SKM-1 (cell line): ENCODE measurements around the gene CEBPZOS.

ENCODE experiments used
- DNase-seq: peaks from one replicate; lab custom pipeline; 2025; ENCODE audit not compliant: unreplicated experiment; lab: John Stamatoyannopoulos, UW

CEBPZOS gene

DNA sequence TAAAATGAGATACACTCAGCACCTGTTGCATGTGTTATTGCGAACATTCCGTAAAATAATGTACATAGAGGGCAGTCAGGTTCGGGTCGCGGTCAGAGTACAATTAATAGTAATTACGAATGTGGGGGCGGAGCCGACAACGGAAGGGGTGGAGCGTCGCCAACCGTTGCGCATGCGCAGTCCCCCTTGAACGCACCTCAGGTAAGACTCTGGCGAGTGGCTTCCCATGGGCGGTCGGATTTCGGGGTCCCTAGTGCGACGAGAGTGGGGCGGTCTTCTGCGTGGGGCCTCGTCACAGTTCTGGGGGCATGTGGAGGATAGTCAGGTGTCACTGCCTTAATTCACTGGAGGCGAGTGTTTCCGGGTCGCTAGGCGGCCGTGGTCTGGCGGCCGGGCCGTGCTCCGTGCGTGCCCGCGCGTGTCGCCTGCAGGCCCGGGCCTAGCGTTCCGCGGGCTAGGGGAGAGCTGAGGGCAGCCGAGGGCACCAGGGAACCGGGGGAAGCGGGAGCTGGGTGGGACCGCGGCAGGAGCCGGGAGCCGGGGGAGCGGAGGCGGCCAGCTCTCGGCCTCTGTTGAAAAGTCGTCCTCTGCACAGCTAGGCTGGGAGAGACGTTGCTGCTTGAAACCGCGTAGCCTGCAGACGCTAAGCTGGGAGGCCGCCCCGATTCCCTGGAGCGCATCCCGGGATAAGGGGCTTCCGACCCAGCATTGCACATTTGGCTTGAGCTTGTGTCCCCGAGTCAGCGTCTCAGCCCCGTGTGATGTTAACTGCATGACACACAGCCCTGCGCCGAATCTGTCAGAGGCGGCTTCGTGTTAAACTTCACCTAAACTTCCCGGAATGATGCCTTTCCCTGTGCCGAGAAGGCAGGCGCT, at the start of gene CEBPZOS:
Gene CEBPZOS, plus strand, starts transcription at position 177 of the 876 bp plus-strand sequence. CDS start 3,209 bp downstream, outside the sequence.
- DNase-seq: peak; percentile 78

DNA sequence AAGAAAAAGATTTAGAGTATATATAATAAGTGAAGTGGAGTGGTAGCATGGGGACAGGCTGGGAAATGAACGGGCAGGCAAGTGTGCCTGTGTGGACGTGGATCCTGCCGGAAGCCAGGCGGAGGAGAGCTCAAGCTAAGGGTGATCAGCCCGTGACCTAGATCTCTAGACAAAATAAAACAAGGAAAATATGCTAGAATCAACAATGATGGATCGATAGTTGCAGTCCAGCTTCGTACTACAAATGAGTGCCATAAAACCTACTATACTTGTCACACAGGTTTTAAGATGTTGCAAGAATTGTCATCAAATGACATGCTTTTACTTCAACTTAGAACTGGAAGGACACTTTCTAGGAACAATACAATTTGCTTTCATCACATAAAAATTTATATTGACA, 48.0 kb upstream of the CEBPZOS start:
- DNase-seq: no peak

DNA sequence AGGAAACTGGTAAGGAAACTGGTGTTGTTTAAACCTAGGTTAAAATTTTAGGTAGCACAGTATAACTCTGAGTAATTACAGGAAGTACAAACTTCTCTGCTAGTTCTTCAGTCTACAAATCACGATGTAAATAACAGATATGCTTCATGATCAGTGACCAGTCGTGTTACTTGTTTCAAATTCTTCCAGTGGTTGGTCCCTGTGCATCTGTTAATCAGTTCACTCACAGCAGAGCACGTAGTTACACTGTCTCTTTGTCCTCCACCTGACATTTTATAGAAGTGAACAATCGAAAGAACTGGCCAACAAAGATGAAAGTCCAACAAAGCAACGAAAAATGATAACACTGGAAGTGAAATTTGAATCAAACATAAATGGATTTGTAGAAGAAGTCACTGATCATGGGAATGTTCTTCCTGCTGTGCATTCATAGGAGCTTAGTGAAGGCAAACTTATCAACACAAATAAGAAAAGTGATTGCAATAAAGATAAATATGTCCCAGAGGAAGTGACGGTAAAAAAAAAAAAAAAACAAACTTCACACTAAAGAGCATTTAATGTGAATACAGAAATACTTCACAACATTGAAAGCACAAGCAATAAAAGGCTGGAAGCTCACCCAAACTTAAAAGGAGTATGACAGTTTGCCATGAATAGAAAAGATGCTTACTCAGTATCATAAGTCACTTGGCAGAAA, 46.5 kb upstream of the CEBPZOS start:
- DNase-seq: no peak

DNA sequence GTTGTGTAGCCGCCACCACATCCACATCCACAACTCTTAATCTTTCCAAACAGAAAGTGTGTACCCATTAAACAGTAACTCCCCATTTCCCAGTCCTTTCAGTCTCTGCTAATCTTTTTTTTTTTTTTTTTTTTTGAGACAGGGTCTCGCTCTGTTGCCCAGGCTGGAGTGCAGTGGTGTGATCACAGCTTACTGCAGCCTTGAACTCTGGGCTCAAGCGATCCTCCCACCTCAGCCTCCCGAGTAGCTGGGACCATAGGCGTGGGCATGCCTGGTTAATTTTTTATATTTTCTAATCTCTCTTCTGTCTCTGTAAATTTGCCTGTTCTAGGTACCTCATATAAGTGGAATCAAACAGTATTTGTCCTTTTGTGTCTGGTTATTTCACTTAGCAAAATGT, 43.1 kb upstream of the CEBPZOS start:
- no peak for DNase-seq

DNA sequence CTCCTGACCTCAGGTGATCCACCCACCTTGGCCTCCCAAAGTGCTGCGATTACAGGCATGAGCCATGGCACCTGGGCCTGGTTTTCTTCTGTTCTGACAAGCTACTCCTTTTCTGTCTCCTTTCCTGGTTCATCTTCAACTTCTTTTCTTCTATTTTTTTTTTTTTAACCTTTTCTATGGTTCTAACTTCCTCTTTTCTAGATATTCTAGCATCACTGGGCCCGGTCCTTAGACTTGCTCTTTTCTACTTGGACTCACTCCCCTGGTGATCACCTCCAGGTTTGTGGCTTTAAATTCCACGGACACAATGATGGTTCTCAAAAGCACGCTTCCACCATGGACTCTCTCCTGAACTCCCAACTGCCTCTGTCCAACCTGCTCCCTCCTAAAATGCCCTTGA, 41.5 kb upstream of the CEBPZOS start:
- no peak for DNase-seq

DNA sequence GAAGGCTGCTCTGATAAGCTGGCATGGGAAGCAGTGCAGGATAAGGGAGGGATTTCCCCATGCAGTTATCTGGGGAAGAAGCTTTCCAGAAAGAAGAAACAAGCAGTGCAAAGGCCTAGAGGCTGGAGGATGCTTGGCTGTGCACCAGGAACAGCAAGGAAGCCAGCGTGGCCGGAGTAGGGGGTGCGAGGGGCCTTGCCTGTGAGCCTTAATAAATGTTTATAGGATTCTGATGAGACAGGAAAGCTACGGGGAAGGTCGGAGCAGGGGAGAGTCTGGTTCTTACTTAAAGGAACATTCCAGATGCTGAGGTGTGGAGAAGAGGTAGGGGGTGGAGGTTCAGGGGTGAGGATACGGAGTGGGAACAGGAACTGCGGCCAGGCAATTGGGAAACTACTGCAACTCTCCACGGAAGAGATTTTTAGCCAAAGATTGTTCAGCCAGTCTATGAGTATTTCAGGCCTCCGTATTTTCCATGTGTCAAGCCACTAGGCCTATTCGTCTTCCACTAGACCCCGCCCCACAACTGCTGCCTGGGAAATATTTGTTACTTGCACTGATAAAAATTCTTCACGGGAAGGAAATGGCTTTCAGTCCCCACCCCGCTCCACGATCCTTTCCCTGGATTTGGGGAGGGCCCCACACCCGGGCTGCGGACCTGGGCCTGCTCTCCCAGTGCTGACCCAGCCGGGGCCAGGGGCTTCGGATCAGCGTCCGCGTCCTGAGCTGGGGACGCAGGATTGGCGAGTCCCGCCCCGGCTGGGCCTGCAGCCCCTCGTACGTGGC, 40.0 kb upstream of the CEBPZOS start:
- DNase-seq: no peak

DNA sequence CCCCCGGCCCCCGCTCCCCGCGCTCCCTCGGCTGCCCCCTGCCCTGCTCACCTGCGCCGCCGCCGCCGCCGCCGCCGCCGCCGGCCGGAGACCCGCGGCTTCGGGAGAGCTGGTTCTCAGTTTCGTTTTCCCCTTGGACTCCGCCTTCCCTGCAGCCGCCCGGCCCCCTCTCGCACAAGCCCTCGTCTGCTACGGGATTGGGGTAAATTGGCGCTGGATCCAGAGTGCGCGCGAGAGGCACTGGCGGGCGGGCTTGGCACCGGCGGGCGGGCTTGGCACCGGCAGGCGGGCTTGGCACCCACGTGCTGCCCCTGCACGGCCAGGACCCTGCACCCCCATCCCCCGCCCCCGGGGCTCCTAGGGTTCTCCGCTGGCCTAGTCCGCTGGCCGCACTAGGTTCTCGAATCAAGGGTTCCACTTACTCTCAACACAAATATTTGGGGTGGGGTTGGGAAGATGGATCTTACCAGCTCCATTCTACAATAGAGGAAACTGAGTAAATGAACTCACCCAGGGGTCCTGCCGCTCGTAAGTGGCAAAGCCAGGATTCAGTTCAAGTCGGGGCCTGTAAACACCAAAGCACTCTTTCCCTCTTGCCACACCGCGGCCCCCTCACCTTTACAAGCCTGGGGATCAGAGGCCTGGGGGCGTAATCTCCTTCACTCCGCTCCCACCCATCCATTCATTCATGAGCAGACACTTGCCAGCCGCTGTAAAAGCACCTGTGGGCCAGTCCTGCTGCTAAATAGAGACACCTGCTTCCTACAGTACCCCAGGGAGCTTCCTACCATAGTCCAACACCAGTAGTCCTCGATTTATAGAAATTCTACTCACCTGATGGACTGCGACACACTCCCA, 39.2 kb upstream of the CEBPZOS start, which contains the start of gene EIF2AK2:
Gene EIF2AK2, minus strand, starts transcription at position 124 of the 858 bp plus-strand sequence. CDS start 9,174 bp downstream, outside the sequence.
- peak; percentile 43 for DNase-seq

DNA sequence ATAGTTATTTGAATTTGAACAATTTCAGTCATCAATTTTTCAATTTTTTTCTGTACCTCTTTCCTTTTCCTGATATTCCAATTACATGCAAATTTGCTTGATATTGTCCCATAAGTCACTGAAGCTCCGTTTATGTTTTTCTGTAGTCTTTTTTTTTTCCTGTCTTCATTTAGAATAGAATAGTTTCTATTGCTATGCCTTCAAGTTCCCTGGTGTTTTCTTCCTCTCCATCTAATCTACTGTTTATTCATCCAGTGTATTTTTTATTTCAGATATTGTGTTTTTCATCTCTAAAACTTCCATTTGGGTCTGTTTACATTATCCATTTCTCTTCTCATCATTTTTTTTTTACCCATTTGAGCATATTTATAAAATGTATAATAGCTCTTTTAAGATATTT, 31.5 kb upstream of the CEBPZOS start:
- no peak for DNase-seq

DNA sequence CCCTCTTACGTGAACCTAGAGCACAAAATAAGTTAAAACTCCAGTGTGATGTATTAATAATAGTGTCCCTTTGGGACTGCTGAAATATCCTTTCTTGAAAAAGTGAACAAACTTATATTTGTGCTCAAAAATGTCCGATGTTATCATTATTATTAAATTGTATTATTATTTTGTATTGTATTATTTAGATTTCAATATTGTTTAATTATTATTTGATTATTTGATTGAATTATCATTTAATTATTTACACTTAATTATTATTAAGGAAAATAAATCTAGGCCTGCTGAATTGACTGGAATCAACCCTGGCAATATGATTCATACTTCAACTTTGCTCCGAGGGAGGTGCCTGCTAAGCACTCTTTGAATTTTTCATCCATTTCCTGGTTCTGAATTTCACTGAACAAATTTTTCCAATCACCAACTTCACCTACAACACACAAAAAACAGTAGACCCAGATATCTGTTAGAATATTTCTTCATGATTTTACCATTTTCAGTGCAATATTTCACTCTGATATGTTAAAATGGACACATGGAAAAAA, 28.6 kb upstream of the CEBPZOS start:
- DNase-seq: no peak

DNA sequence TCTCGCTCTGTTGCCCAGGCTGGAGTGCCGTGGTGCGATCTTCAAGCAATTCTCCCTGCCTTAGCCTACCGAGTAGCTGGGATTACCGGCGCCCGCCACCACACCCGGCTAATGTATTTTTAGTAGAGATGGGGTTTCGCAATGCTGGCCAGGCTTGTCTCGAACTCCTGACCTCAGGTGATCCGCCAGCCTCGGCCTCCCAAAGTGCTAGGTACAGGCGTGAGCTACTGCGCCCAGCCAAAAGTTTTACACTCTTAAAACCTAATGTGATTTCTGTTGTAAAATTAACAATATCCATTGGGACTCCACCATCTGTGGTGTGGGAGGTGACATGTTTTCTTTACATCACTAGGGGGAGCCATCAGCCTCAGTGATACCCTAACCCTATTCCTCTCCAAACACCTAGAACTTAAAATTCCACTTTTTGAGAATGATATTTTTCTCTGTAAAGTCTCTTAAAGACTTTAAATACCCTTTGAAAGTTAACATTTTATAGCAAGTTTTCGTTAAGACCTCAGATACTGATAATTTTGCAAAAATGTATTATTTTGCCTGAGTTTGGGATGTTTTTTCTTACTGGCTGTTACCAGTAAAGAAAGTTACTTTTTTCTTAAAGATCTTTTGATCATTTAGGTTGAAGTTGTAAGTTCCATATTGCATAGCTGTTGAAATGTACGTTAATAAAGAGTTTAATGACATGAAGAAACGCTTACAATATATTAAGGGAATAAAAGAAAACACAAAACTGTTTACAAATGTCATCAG, 27.9 kb upstream of the CEBPZOS start:
- peak; percentile 40 for DNase-seq

DNA sequence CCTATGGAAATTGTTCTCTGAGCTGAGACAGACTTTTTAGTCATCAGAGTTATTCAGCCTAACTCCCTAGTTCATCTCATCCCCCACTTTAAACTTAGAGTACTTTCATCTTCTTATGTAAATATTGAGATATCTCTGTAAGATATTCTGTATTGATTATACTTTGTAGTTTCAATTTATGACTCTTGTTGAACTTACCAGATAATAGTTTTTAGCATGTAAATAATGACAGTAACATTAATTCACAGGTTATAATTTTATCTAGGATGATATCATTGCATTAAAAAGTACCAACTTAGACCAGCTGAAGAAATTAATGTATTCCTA, 24.7 kb upstream of the CEBPZOS start:
- no peak for DNase-seq

DNA sequence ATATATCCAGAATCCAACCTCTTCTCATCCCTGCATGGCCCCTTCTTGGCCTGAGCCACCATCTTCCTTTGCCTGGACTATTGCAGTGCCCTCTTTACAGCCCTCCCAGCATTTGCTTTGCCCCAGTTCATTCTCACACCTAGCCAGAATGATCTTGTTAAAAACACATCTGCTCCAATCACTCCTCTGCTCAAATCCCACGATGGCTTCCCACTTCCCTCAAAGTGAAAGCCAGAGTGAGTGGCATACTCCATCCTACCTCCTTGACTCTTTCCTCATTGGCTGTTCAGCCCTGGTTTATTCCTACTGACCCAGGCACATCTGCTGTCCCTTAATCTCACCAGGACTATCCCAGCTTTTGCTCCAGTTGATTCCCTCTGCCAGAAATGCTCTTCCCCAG, 22.6 kb upstream of the CEBPZOS start:
- no peak for DNase-seq

DNA sequence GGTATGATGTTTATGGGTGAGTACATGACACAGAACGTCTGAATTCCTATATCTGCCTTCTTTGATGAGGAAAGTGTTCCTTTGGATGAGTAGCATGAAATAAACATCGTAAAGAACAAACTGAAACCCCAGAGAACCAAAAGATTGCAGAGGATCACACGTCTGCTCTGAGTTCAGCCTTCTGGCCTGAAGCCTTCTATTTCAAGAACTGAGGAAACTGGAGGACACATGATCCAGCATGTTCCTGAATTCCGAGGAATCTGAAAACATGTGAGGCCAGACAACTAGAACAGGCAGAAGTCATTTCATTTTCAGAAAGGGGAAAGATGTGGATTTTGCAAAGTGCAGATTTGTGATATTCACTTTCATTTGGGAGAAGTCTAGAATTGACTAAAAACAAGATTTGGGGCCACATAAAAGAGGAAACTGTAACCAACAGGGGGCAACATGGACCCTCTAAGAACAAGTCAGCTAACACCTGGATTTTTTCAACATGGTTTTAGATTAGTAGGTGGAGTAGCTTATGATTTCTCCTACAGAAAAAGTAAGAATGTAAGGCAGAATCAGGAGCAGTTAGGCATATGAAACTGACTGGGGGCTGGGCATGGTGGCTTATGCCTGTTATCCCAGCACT, 16.2 kb upstream of the CEBPZOS start:
- DNase-seq: no peak

DNA sequence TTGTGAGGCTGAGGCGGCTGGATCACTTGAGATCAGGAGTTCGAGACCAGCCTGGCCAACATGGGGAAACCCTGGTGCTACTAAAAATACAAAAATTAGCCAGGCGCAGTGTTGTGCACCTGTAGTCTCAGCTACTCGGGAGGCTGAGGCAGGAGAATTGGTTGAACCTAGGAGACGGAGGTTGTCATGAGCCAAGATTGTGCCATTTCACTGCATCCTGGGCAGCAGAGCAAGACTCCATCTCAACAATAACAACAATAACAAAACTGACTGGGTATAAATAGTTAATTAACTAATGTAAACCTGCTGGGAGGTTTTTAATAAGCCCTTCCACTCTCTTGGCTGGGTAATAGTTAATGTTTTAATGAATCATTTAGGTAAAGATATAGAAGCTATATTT, 15.7 kb upstream of the CEBPZOS start:
- DNase-seq: no peak

DNA sequence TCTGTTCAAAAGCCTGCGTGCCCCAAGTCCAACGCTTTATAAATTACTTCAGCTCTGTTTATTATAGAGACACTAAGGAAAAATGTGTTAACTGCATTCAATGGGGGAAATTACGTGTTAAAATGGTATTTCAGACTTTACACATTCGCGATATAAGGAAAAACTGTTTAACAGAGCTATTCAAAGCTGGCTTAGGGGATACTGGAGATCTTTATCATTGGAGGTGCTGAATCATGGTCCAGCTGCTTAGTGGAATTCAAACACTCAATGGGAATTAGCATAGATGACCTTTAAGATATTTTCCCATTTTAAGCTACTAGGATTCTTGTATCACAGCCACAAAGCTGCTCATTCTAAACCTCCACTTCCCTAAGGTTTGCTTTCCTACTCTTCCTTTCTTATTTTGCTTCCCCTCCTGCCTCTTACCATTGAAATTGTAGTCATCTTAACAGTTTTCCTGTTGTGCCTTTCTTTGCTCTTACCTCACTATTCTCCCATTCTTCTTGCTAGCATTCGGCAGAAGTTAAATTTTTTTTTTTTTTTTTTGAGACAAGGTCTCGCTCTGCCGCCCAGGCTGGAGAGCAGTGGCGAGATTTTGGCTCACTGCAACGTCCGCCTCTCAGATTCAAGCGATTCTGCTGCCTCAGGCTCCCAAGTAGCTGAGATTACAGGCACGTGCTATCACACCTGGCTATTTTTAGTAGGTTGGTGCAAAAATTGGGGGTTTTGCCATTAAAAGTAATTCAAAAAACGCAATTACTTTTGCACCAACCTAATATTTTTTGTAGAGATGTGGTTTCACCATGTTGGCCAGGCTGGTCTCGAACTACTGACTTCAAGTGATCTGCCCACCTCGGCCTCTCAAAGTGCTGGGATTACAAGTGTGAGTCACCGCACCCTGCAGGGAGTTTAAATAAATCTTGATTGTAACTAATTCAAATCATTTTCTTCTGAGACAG, 14.3 kb upstream of the CEBPZOS start:
- no peak for DNase-seq

DNA sequence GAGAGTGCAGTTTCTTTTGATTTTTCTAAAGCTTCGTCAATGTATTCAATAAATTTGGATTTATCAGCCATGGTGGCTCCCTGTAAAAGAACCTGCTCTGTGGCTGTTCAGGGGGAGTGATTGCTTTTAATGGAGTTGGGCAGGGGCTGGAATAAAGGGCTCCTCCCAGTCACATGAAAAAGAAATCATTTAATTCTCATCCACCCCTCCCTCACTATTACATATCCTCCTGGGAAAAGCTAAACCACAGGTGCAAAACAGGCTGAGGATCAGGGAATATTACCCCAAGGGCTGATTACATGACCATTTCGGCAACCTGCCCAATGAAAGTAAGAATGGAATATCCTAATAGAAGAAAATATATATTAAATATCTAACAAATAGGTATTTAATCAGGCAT, 7.7 kb upstream of the CEBPZOS start, which contains the start of gene SULT6B1:
Gene SULT6B1, minus strand, starts transcription at position 101 of the 400 bp plus-strand sequence. Its CDS starts 30 bp downstream, at position 71.
- DNase-seq: no peak

DNA sequence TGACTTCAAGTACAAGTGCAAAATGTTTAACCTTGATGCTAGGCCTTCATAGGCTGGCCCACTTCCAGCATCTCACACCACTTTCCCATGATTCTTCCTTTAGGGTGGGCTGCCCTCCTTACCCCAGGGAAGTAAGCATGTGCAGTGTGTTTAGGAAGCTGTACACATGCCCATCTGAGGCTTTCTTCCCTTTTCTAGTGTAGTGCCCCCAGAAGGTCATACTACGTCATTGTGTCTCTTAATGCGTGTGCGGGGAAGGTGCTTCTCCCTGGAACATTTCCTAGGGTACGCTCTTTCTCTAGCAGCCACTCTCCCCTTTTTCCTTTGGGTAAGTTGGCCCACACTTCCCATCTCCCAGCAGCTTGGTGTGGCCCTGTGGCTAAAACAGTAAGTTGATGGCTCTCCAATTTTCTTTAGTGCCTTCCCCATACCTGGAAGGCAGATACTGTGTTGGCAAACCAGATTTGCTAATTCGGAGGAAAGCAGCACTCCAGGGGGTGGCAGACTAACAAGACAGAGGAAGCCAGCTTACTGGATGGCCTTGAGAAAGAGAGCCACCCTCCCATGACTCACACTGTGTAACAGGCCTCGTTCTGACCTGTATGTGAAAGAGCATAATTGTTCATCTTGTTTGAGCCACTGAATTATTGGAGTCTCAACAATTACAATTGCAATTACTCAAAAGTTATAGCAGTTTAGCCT, 6.7 kb upstream of the CEBPZOS start:
- DNase-seq: peak; percentile 74
